HepG2 (cell line): Measurements from ENCODE around the gene ZBTB48. TPM values are rescaled to one million over a fixed set of nuclear protein-coding genes. Genes with fewer than 3 reads are reported as not detected.

ENCODE experiments used
- ATF6 ChIP-seq: sonication (generic); formaldehyde crosslinking; conservative IDR thresholded peaks from 2 replicates; pipeline ENCODE4 v1.4.0; 2020; ENCODE audit warnings: missing genetic modification reagents
- BCL3 ChIP-seq: sonication (generic); formaldehyde crosslinking; IDR thresholded peaks from 2 replicates; pipeline ENCODE4 v1.5.1; 2020; ENCODE audit warnings: mild to moderate bottlenecking, missing genetic modification reagents, moderate library complexity
- DZIP1 ChIP-seq: sonication (generic); formaldehyde crosslinking; IDR thresholded peaks from 2 replicates; pipeline ENCODE4 v1.5.0; 2020; ENCODE audit warnings: mild to moderate bottlenecking, missing genetic modification reagents
- FOXK1 ChIP-seq: sonication (generic); formaldehyde crosslinking; IDR thresholded peaks from 2 replicates; pipeline ENCODE4 v1.4.0; 2020; ENCODE audit warnings: low read depth, missing genetic modification reagents, borderline replicate concordance
- FOXO4 ChIP-seq: sonication (generic); formaldehyde crosslinking; conservative IDR thresholded peaks from 2 replicates; pipeline ENCODE4 v1.8.1; 2023; ENCODE audit warnings: missing genetic modification reagents
- HNF4G ChIP-seq, 2 experiments: sonication (generic) in 1 of 2; formaldehyde crosslinking in 1 of 2; IDR thresholded peaks; 2 replicates each; pipeline versions ENCODE4 v1.4.0 to v1.6.1; 2011 to 2020; ENCODE audit warnings: borderline replicate concordance in 2 of 2, low read depth in 2 of 2, mild to moderate bottlenecking in 2 of 2, low read length in 1 of 2, missing genetic modification reagents in 1 of 2, moderate library complexity in 1 of 2
- MYNN ChIP-seq: sonication (generic); formaldehyde crosslinking; IDR thresholded peaks from 2 replicates; pipeline ENCODE4 v1.4.0; 2020; ENCODE audit warnings: mild to moderate bottlenecking, low read depth, missing genetic modification reagents
- RNF2 ChIP-seq: fragments of 450-650 bp; conservative IDR thresholded peaks from 2 replicates; pipeline ENCODE4 v1.6.1; 2016; ENCODE audit warnings: low read depth
- SRY ChIP-seq: sonication (generic); formaldehyde crosslinking; IDR thresholded peaks from 2 replicates; pipeline ENCODE4 v1.8.0; 2022; ENCODE audit warnings: mild to moderate bottlenecking, missing genetic modification reagents
- TARDBP ChIP-seq: sonication (generic); formaldehyde crosslinking; IDR thresholded peaks from 2 replicates; pipeline ENCODE4 v1.8.0; 2022; ENCODE audit warnings: mild to moderate bottlenecking, missing genetic modification reagents
- ZBTB21 ChIP-seq: sonication (generic); formaldehyde crosslinking; IDR thresholded peaks from 2 replicates; pipeline ENCODE4 v1.4.0; 2020; ENCODE audit warnings: missing genetic modification reagents
- ZIK1 ChIP-seq: sonication (generic); formaldehyde crosslinking; IDR thresholded peaks from 2 replicates; pipeline ENCODE4 v1.5.0; 2020; ENCODE audit warnings: mild to moderate bottlenecking, low read depth, missing genetic modification reagents, borderline replicate concordance
- ZNF280D ChIP-seq: sonication (generic); formaldehyde crosslinking; IDR thresholded peaks from 2 replicates; pipeline ENCODE4 v1.5.1; 2020; ENCODE audit warnings: mild to moderate bottlenecking, missing genetic modification reagents
- ZNF296 ChIP-seq: sonication (generic); formaldehyde crosslinking; conservative IDR thresholded peaks from 2 replicates; pipeline ENCODE4 v1.5.0; 2020; ENCODE audit warnings: mild to moderate bottlenecking, missing genetic modification reagents
- ZNF333 ChIP-seq: sonication (generic); formaldehyde crosslinking; IDR thresholded peaks from 2 replicates; pipeline ENCODE4 v1.4.0; 2020; ENCODE audit warnings: mild to moderate bottlenecking, missing genetic modification reagents, borderline replicate concordance
- ZNF557 ChIP-seq: sonication (generic); formaldehyde crosslinking; IDR thresholded peaks from 2 replicates; pipeline ENCODE4 v1.4.0; 2020; ENCODE audit warnings: missing genetic modification reagents
- ZNF772 ChIP-seq: sonication (generic); formaldehyde crosslinking; IDR thresholded peaks from 2 replicates; pipeline ENCODE4 v1.5.0; 2020; ENCODE audit warnings: mild to moderate bottlenecking, missing genetic modification reagents
- polyA plus RNA-seq, 8 experiments: library from polyadenylated mRNA; depleted of rRNA in 3 of 8; stranded (reverse) in 7 of 8; unstranded in 1 of 8; fragments of >200 nt; fragmentation: Illumina TruSeq in 4 of 8; extraction: Trizol in 4 of 8; gene quantifications; 2 replicates each; pipeline versions ENCODE4 v1.2.1 to v1.2.3, GENCODE V29; 2011 to 2016; ENCODE audit warnings: low read depth in 4 of 8, missing spikeins in 1 of 8, mixed read lengths in 1 of 8; ENCODE audit not compliant: insufficient read depth in 1 of 8
- total RNA-seq, 5 experiments: library from RNA; depleted of rRNA; stranded (reverse); fragments of >200 nt; fragmentation: Illumina TruSeq; extraction: Trizol; gene quantifications; 2 replicates each; pipeline ENCODE4 v1.2.3, GENCODE V29; 2016; ENCODE audit warnings: low read depth in 1 of 5

ZBTB48 gene
- total and polyA plus RNA-seq, 2 of the 13 experiments (the other 11 are each of a cell fraction or from before 2014, with no cell fraction given): 13.0 to 17.1 TPM

- TF ChIP-seq BCL3 (CRISPR knock-in tag): no peak
- no peak for TF ChIP-seq ZNF333 (CRISPR knock-in tag)
- no peak for TF ChIP-seq SRY (CRISPR knock-in tag)
- no peak for TF ChIP-seq ZNF280D (CRISPR knock-in tag)
- no peak for TF ChIP-seq ZIK1
- no peak for TF ChIP-seq ZNF296
- TF ChIP-seq HNF4G (IDR thresholded peaks at IDR 0.05; ENCODE audit: borderline replicate concordance, low read depth, low read length): peak; percentile 99
- peak; percentile 87; the same call in 1 of the 2 replicates for TF ChIP-seq HNF4G (CRISPR knock-in tag; IDR thresholded peaks at IDR 0.05; ENCODE audit: borderline replicate concordance, low read depth)
- no peak for TF ChIP-seq FOXO4 (CRISPR knock-in tag)
- peak; percentile 98 for TF ChIP-seq FOXK1 (CRISPR knock-in tag)
- TF ChIP-seq ZNF772: peak; percentile 83; the same call in 1 of the 2 replicates
- no peak for TF ChIP-seq RNF2
- TF ChIP-seq DZIP1 (CRISPR knock-in tag): no peak
- no peak for TF ChIP-seq ATF6 (CRISPR knock-in tag)
- TF ChIP-seq ZNF557 (CRISPR knock-in tag): no peak
- peak; percentile 57; the same call in 1 of the 2 replicates for TF ChIP-seq TARDBP (CRISPR knock-in tag)
- TF ChIP-seq ZBTB21 (CRISPR knock-in tag): no peak; the same call in 1 of the 2 replicates
- no peak for TF ChIP-seq MYNN (CRISPR knock-in tag)
Observed at GRCh38 chr1:6582370-6582769, 2.6 kb downstream of the ZBTB48 start (continued).
